ENCODE data around the gene GIMAP2. TPM values are rescaled to one million over a fixed set of nuclear protein-coding genes. Genes with fewer than 3 reads are reported as not detected.

GIMAP2 gene
- total RNA-seq, 1 experiment from 2014 or later = not detected

DNA sequence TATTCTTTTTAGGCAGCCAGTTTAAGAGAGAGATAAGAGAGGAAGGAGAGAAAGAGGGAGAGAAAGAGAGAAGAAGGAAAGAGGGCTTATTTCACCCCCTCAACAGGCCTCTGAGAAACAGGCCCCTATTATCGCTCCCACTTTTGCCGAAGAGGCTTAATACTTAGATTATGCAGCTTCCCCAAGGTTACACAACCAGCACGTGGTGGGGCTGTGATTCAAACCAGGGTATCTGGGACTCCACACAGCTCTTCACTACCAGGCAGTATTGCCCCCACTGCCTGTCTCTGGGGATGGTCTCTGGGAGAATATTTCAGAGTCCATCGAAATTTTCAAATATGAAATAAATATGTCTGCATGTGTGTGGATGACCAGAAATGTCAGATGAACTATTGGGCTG lies 33.9 kb downstream of the GIMAP2 start:
- H3K4me2 ChIP-seq (ENCODE audit: low read length) = no peak overlapping the region
- H3K4me1 ChIP-seq (ENCODE audit: control insufficient read depth in 1 of 2, insufficient read depth in 2 of 2, low read length in 2 of 2) = no peaks in the 10 kb centered on the region
- no peaks in the 10 kb centered on the region for H3K36me3 ChIP-seq (ENCODE audit: control insufficient read depth in 1 of 2, insufficient read depth in 2 of 2, low read length in 2 of 2)
- BruUV-seq (replicated peaks) = no TSS peak
- POLR2A ChIA-PET = no interaction called here
- RAD21 ChIA-PET (ENCODE audit: low non-redundant PET in 1 of 2, low total read pairs in 2 of 2, uncharacterized antibody in 2 of 2, unreplicated experiment in 2 of 2) = no interaction called here
- H3K27me3 ChIP-seq (ENCODE audit: insufficient read depth, low read length) = peaks cover 25% of the 10 kb centered on the region
- H3K9ac ChIP-seq (ENCODE audit: low read length) = no peak overlapping the region
- CTCF ChIA-PET = no interaction called here
- H2AFZ ChIP-seq (ENCODE audit: low read depth, low read length, poor library complexity, severe bottlenecking) = no peak overlapping the region
- no peak overlapping the region for H3K4me3 ChIP-seq (replicated peaks in 1 of 2; ENCODE audit: low read depth in 1 of 2, low read length in 2 of 2)
- no peaks in the 10 kb centered on the region for H3K9me3 ChIP-seq (ENCODE audit: control insufficient read depth in 1 of 2, insufficient read depth in 1 of 2, low read depth in 1 of 2, low read length in 2 of 2)
- no peak overlapping the region for H3K27ac ChIP-seq (ENCODE audit: low read depth, low read length)
- DNase-seq (ENCODE audit: low read depth, low spot score) (no peak), ATAC-seq (no peak)
- no peaks in the 10 kb centered on the region for H3K79me2 ChIP-seq (ENCODE audit: insufficient read depth, low read length)
- no peaks in the 10 kb centered on the region for H4K20me1 ChIP-seq (ENCODE audit: insufficient read depth)
- intact Hi-C loops (cut with micrococcal nuclease) = no loop called here
- TF ChIP-seq CBX3 (IDR thresholded peaks at IDR 0.05; ENCODE audit: low read depth) = no peak
- no peaks in the 10 kb centered on the region for H3K9me2 ChIP-seq (ENCODE audit: insufficient read depth)

DNA sequence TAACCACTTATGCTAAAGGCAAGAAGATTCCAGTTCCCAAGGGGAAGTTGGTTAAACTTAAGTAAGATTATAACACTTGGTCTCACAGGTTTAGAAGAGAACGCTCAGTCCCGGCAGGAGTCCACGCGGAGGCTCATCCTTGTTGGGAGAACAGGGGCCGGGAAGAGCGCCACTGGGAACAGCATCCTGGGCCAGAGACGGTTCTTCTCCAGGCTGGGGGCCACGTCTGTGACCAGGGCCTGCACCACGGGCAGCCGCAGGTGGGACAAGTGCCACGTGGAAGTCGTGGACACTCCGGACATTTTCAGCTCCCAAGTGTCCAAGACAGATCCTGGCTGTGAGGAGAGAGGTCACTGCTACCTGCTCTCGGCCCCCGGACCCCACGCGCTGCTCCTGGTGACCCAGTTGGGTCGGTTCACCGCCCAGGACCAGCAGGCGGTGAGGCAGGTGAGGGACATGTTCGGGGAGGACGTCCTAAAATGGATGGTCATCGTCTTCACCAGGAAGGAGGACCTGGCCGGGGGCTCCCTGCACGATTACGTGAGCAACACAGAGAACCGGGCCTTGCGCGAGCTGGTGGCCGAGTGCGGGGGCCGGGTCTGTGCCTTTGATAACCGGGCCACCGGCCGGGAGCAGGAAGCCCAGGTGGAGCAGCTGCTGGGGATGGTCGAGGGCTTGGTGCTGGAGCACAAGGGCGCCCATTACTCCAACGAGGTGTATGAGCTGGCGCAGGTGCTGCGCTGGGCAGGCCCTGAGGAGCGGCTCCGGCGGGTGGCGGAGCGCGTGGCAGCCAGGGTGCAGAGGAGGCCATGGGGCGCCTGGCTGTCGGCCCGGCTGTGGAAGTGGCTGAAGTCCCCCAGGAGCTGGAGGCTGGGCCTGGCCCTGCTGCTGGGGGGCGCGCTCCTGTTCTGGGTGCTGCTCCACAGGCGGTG lies 34.7 kb downstream of the GIMAP2 start:
- no peak overlapping the region for H3K4me2 ChIP-seq (ENCODE audit: low read length)
- POLR2A ChIA-PET = no interaction called here
- intact Hi-C loops (cut with micrococcal nuclease) = no loop called here
- CTCF ChIA-PET = no interaction called here
- H3K9me3 ChIP-seq (ENCODE audit: control insufficient read depth in 1 of 2, insufficient read depth in 1 of 2, low read depth in 1 of 2, low read length in 2 of 2) = no peaks in the 10 kb centered on the region
- no peak for TF ChIP-seq ELF1 (IDR thresholded peaks at IDR 0.05; ENCODE audit: borderline replicate concordance, low read depth)
- RAD21 ChIA-PET (ENCODE audit: low non-redundant PET in 1 of 2, low total read pairs in 2 of 2, uncharacterized antibody in 2 of 2, unreplicated experiment in 2 of 2) = no interaction called here
- no TSS peak for BruUV-seq (replicated peaks)
- peaks cover 25% of the 10 kb centered on the region for H3K27me3 ChIP-seq (ENCODE audit: insufficient read depth, low read length)
- no peak overlapping the region for H3K9ac ChIP-seq (ENCODE audit: low read length)
- H3K79me2 ChIP-seq (ENCODE audit: insufficient read depth, low read length) = no peaks in the 10 kb centered on the region
- ATAC-seq (no peak), DNase-seq (ENCODE audit: low read depth, low spot score) (no peak)
- no peaks in the 10 kb centered on the region for H3K4me1 ChIP-seq (ENCODE audit: control insufficient read depth in 1 of 2, insufficient read depth in 2 of 2, low read length in 2 of 2)
- no peaks in the 10 kb centered on the region for H3K36me3 ChIP-seq (ENCODE audit: control insufficient read depth in 1 of 2, insufficient read depth in 2 of 2, low read length in 2 of 2)
- H3K9me2 ChIP-seq (ENCODE audit: insufficient read depth) = no peaks in the 10 kb centered on the region
- H3K27ac ChIP-seq (ENCODE audit: low read depth, low read length) = no peak overlapping the region
- no peak overlapping the region for H3K4me3 ChIP-seq (replicated peaks in 1 of 2; ENCODE audit: low read depth in 1 of 2, low read length in 2 of 2)
- H2AFZ ChIP-seq (ENCODE audit: low read depth, low read length, poor library complexity, severe bottlenecking) = no peak overlapping the region
- H4K20me1 ChIP-seq (ENCODE audit: insufficient read depth) = no peaks in the 10 kb centered on the region
